Mucosa of descending colon (tissue), 3 donors: ENCODE data around the gene MIER2. TPM values are rescaled to one million over a fixed set of nuclear protein-coding genes. Genes with fewer than 3 reads are reported as not detected.

ENCODE experiments used
- ATAC-seq: fragments of 200-7000 bp; cut with Tn5 transposase; one replicate; pipeline ENCODE4 v1.9.1; 2020; ENCODE audit warnings: mild to moderate bottlenecking, moderate library complexity
- DNase-seq, 3 donors: peaks; one replicate each; pipeline ENCODE4 v3.0.0-alpha.2; 2020
- H3K36me3 ChIP-seq: fragments of 200-600 bp; one replicate; pipeline ENCODE4 v1.8.0; 2021; ENCODE audit warnings: low read depth, mild to moderate bottlenecking
- H3K4me1 ChIP-seq: fragments of 200-600 bp; one replicate; pipeline ENCODE4 v1.8.0; 2021; ENCODE audit warnings: low read depth, mild to moderate bottlenecking
- H3K4me3 ChIP-seq: fragments of 200-600 bp; one replicate; pipeline ENCODE4 v1.8.0; 2021; ENCODE audit warnings: mild to moderate bottlenecking
- H3K9me3 ChIP-seq: fragments of 200-600 bp; one replicate; pipeline ENCODE4 v1.8.0; 2021; ENCODE audit warnings: mild to moderate bottlenecking
- CTCF ChIP-seq: fragments of 200-600 bp; IDR thresholded peaks from one replicate; pipeline ENCODE4 v1.8.0; 2022; ENCODE audit warnings: antibody characterized with exemption, mild to moderate bottlenecking
- intact Hi-C, 2 donors: fragments of 100-400 bp; cut with DNase I in 1 of 2; cut with micrococcal nuclease in 1 of 2; formaldehyde crosslinking; loops; one replicate each; pipeline versions ENCODE4 v1.11.0 to v1.11.1; 2022; cut with DNase I, micrococcal nuclease
- total RNA-seq, 3 donors: library from RNA; stranded (reverse); fragmentation: NEBNext Ultra II Directional in 2 of 3; extraction: Animal tissue kit (Norgen Biotek cat#: 25700) in 2 of 3; gene quantifications; one replicate each; pipeline versions ENCODE4 v1.2.1 to v1.2.4, GENCODE V29; 2021 to 2023
- donor health status: DM: no; HTN: no; CAD: no; lungs with moderate emphysema.
- donor health status: DM: no; HTN: no; CAD: no.
- donor health status: DM: no; HTN: yes; CAD: no.

The MIER2 gene
- total RNA-seq, 3 donors from 2014 or later = 13.4 to 28.3 (median 13.7) TPM

GRCh38 chr19:339262-339887, 5.2 kb downstream of the MIER2 start:
- DNase-seq (no peak), ATAC-seq (no peak)
- Histone ChIP-seq H3K9me3 (no peaks in the 10 kb centered on the region), H3K36me3 (no peaks in the 10 kb centered on the region), H3K4me3 (no peak overlapping the region), H3K4me1 (peaks cover 16% of the 10 kb centered on the region)
- intact Hi-C loops = no loop called here
- no peak for TF ChIP-seq CTCF

- Histone ChIP-seq H3K4me3 (no peak overlapping the region), H3K4me1 (peaks cover 12% of the 10 kb centered on the region), H3K9me3 (no peaks in the 10 kb centered on the region), H3K36me3 (no peaks in the 10 kb centered on the region)
- intact Hi-C loops = no loop called here
- ATAC-seq (no peak), DNase-seq (no peak)
- no peak for TF ChIP-seq CTCF
Observed at GRCh38 chr19:338421-338820, 6.2 kb downstream of the MIER2 start.

DNA sequence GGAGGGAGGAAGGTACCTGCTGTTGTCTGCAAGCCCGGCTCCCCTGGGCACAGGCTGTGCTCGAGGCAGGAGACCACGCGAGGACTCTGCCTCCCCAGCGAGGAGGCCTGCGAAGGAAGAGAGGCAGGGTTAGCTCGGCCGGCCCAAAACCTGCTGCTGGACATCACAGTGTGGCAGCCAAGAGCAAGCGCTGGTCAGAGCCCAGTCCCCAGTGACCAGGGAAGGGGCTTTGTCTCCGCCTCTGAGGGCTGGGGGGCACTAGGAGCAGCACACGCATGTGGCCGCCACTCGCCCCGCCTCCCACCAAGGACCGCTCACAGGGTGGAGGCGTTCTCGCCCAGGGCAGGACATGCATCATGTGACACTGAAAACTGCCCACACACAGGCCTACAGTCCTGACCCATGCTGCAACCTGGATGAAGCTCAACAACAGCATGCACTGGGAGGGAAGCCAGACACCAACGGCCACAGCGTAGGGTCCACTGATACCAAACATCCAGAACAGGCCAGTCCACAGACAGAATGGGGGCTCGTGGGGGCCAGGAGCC, 8.5 kb downstream of the MIER2 start:
- DNase-seq (no peak), ATAC-seq (no peak)
- intact Hi-C loops = no loop called here
- H3K4me3 ChIP-seq = no peak overlapping the region
- H3K36me3 ChIP-seq = no peaks in the 10 kb centered on the region
- H3K4me1 ChIP-seq = no peaks in the 10 kb centered on the region
- no peaks in the 10 kb centered on the region for H3K9me3 ChIP-seq
- TF ChIP-seq CTCF = no peak

- H3K36me3 ChIP-seq = no peaks in the 10 kb centered on the region
Observed at GRCh38 chr19:335486-336066, 9.0 kb downstream of the MIER2 start.

GRCh38 chr19:335072-335471, 9.5 kb downstream of the MIER2 start:
- Histone ChIP-seq H3K4me1 (no peaks in the 10 kb centered on the region), H3K36me3 (no peaks in the 10 kb centered on the region), H3K4me3 (no peak overlapping the region), H3K9me3 (peaks cover 4% of the 10 kb centered on the region)
- ATAC-seq (no peak), DNase-seq (no peak)
- no peak for TF ChIP-seq CTCF
- intact Hi-C loops = no loop called here

More at GRCh38 chr19:335486-336066, 9.0 kb downstream of the MIER2 start:
- DNase-seq (no peak), ATAC-seq (no peak)
- Histone ChIP-seq H3K9me3 (peaks cover 2% of the 10 kb centered on the region), H3K4me3 (no peak overlapping the region), H3K4me1 (no peaks in the 10 kb centered on the region)
- no peak for TF ChIP-seq CTCF
- intact Hi-C loops = no loop called here
